ENCODE measurements around the gene JAM2.

The JAM2 gene

GRCh38 chr21:25722631-25723030 is 83.6 kb downstream of the JAM2 start:
- no peak for DNase-seq

DNA sequence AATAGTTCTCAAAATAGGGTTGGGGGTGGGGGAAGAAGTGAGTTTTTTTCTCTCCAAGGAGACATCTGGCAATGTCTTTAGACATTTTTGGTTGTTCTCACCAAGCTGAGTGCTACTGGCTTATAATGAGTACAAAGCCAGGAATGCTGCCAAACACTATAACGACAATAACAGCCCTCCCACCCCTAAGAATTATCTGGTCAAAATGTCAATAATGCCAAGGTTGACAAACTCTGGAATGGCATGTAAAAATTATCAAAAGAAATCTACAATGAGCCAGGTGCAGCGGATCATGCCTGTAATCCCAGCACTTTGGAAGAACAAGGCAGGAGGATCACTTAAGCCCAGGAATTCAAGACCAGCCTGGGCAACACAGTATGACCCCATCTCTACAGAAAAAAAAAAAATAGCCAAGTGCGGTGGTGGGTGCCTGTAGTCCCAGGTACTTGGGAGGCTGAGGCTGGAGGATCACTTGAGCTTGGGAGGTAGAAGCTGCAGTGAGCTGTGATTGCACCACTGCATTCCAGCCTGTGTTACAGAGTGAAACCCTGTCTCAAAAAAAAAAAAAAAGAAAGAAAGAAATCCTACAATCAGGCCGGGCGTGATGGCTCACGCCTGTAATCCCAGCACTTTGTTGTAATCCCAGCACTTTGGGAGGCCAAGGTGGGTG is 93.2 kb downstream of the JAM2 start:
- no peak for DNase-seq

DNA sequence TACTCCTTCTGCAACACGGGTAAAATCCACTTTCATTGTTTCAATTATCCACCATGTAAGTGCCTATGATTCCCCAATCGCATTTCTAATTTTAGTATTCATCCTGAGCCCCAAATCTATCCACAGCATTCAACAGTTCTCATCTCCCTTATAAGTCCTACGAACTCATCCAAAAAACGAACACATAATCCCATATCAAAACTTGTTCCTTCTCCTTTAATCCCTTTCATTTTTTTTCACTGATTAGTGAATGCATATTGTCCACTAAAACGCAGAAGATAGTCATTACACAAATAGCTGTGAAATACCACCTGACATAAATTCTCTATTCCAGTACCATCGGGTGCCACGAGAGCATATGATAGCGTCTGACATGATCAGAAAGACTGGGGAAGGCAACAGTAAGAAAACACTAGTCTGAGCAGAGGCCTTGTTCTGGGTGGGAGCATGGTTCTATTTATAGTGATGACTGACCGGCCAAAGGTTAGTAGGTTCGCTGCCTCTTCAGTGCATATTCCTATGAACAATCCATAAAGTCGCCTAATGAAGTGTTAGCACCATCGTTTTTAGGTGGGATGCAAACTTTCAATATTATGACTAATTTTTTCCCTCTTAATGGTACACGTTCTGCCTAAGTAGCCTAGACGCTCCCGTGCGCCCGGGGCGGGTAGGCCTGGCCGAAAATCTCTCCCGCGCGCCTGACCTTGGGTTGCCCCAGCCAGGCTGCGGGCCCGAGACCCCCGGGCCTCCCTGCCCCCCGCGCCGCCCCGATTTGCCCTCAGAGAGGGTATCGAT is 95.0 kb downstream of the JAM2 start:
- no peak for DNase-seq

DNA sequence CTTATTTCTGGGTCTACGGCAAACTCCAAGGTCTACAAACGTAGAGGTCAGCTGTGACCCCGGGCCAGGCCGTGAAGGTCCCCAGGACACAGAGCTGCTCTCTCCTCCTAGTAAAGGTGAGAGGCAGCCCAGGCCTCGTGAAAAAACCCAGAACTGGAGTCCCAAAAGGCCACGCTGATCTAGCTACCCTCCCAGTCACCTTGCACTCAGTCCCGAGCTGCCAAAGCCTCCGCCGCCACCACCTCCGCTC is 95.5 kb downstream of the JAM2 start:
- DNase-seq: no peak

GRCh38 chr21:25734904-25735645 is 96.0 kb downstream of the JAM2 start, which contains the start of the genes ATP5PF and GABPA:
TSS of gene ATP5PF (minus strand) at chr21:25734904. CDS start at chr21:25729794, 5,110 bp downstream.
TSS of gene GABPA (plus strand) at chr21:25734972. CDS start at chr21:25741599, 6,627 bp downstream.
- DNase-seq: peak; percentile 99

DNA sequence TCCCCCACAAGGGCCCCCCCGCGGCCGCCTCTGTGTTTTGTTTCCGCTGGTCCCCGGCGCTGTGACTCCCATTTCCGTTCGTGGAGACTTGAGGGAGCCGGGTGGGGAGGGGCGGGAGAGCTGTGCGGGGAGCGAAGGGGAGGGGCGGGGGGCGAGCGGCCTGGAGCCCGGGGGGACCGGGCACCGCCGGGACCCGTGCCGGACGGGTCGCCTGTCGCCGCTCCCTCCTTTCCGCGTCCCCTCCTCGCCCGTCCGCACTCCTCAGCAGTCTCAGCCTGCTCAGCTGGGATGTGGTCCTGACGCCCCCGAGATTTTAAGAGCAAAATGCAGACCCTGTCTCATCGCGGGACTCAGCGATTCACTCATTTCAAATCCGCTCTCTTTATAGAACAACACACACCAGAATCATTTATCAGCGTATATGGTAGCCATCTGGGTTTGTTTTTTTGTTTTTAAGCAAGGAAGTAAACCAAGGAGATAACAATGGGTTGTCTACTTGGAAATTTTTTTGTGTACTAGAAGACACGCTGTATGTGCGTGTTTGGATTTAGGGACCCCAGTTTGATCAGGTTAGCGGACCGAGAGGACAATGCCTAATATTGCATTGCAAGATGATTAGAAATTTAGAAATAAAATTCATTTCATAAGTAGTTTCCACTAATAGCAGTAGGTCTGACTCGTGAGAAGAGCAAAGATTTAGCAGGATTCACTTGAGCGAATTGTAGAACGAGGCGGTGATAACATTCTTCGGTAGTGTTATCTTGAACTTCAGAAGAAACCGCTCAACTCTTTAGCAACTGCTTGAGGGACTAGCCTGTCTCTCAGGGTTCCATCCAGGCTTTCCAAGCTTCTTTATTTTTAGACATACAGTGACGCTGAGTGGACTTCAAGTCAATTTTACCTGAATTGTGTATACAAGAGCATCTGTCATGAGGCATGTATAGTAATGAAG is 96.9 kb downstream of the JAM2 start:
- DNase-seq: no peak

- no peak for DNase-seq
Observed at GRCh38 chr21:25737421-25737820, 98.4 kb downstream of the JAM2 start.

DNA sequence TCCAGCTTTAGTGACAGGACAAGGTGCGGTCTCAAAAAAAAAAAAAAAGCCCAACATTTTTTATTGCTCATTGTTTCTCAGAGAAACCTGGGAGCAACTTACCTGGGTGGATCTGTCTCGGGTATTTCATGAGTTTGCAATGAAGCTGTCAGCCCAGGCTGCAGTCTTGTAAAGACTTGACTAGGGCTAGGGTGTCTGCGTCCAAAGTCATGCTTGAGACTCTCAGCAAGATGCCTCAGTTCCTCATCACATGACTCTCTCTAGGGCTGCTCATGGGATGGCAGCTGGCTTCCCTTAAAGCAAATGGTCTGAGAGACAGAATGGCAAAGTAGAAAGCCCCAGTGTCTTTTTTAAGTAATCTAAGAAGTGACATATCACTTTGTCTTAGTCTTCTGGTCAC is 103.8 kb downstream of the JAM2 start:
- no peak for DNase-seq

DNA sequence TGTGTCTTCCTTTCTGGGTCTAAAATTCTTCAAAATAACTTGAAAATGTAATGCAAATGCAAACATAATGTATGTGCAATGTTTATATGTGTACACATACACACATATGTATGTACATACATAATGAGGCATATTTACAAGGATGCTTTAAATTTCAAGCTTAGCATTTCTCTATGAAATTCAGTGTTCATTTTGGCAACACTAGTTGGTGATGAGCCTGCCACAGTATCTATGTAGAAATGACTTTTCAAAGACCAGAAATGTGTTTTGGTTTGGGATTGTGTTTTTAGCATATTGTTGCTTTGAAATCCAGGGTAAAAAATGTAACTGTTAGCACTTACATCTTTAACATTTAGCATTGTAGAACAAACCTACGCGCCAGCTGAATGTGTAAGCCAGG is 105.8 kb downstream of the JAM2 start:
- no peak for DNase-seq

GRCh38 chr21:25750085-25750484 is 111.0 kb downstream of the JAM2 start:
- no peak for DNase-seq

- DNase-seq: no peak
Observed at GRCh38 chr21:25752416-25752815, 113.4 kb downstream of the JAM2 start.

DNA sequence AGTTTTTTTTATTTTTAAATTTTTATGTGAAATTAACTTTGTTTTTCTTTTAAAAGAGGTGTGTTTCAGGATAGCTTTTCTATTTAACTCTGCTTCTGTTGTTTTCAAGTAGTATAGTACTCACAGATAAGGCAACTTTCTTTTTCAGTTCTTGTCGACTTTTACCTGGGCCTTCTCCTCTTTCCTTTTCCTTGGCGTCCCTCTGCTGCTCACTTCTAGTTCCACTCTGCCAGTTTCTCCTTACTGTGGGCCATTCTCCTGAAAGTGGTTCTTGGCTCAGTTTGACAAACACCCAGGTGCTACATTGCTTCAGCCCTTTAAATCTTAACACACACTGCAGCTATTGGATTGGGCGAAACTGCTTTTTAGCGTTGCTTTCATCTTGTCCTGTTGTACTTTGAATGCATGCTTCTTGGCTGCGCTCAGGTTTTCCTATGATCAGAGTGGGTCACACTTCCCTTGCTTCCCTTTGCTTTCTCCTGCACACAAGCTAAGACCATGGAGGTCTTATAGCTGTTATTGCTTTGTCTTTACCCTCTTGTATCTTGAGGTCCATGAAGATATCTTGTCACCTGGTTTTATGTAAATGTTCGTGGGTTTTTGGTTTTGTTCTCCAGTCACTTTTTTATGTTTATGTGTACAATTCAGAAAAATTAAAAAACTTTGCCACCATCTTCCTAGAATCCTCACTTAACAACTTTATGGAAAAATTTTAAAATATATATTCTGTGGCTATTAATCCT is 117.3 kb downstream of the JAM2 start:
- no peak for DNase-seq

- no peak for DNase-seq
Observed at GRCh38 chr21:25757531-25757930, 118.5 kb downstream of the JAM2 start.

DNA sequence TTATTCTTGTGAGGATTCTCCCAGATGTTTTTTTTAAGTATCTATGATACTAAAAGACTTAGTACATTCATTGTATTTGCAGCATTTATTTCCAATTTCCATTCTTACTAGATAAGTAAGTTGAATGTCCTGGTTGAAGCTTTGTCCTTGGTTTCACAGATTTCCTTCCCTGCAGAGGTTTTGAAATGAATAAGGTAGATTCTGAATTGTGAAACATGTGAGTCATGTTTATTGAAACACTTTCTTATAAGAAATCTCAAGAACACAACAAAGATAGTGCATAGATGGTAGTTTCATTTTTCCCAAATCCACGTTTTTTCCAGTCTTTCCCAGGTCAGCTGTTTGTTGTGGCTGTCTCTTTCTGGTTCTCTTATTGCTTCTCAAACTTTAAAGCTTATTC is 120.5 kb downstream of the JAM2 start:
- no peak for DNase-seq

DNA sequence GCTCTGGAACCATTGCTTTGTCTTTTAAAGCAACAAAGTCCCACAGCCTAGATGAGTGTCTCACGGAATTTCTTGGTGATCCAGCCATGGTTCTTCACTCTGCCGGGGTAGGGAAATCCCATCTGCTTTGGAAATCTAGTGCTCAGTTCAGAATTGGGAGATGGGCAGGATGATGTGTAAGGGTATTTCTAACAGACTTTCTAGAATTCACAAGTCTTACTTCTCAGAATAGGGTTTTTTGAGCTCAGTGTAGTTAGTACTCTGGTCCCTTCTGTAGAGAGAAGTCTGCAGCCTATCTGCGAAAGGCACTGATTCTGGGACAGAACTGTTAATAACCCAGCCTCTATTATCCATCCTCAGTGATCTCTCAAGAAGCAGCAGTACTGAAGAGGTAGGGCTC is 121.0 kb downstream of the JAM2 start:
- no peak for DNase-seq

DNA sequence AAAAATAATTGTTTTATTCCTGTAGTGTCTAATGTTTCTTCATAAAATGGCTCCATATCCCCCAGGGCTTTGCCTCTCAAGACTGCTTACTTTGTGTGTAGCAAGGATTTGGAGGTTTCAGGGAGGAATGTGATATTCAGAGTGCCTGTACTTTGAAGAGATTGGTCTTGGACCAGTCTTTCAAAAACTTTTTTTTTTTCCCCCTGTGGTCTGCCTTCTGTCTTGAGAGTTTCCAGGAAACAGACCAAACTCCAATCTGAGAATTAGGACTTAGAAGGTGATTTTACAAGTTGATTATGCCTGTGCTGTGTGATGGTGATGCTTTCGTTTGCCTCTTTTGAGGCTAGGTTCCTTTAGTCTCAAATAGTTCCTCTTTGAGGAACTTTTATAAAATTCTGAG is 121.6 kb downstream of the JAM2 start:
- DNase-seq: no peak

DNA sequence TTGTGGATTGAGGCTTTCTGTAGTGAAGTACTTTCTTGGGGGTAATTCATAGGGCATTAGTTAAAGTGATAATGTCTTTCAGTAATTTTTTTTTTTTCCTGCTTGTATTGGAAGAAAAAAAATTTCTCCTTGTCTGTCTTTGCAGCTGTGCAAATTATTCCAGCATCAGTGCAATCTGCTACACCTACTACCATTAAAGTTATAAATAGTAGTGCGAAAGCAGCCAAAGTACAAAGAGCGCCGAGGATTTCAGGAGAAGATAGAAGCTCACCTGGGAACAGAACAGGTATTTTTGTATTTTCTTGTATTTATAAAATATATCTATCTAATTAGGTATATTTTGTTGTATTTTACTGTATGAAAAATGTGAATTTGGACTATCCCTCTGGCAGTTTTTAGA is 125.0 kb downstream of the JAM2 start:
- no peak for DNase-seq

Measured in retina (tissue), 1 donor.